ENCODE data around the gene ST8SIA5. TPM values are rescaled to one million over a fixed set of nuclear protein-coding genes. Genes with fewer than 3 reads are reported as not detected.
A peak's percentile ranks its signal among the peaks of the same experiment; 100 is the strongest.

The ST8SIA5 gene
- polyA plus RNA-seq, 1 of the 3 experiments (the other 2 are of a cell fraction): 0.08 TPM

- ChIA-PET POLR2A (interaction anchor here (1.4 kb wide), 1 partner anchor 451 kb away, joined by 4 read pairs; a partner anchor contains a TSS), CTCF (interaction anchor here (1.0 to 5.2 kb wide), 8 partner anchors 34 to 475 kb away, joined by 3 to 80 read pairs (median 7); a partner anchor contains a TSS)
- no peak for TF ChIP-seq NFIC (IDR thresholded peaks at IDR 0.05; ENCODE audit: borderline replicate concordance)
- TF ChIP-seq GABPA (IDR thresholded peaks at IDR 0.05; ENCODE audit: low read depth): no peak
- no peak for TF ChIP-seq NRF1 (IDR thresholded peaks at IDR 0.05; ENCODE audit: low read depth, low read length)
- TF ChIP-seq MXI1 (IDR thresholded peaks at IDR 0.05; ENCODE audit: low read depth, low read length): no peak
- TF ChIP-seq POLR2AphosphoS5 (IDR thresholded peaks at IDR 0.05; ENCODE audit: low read depth, low read length): no peak
- TF ChIP-seq JUND (IDR thresholded peaks at IDR 0.05): no peak
- no peak for TF ChIP-seq MAX (IDR thresholded peaks at IDR 0.05; ENCODE audit: low read depth)
- TF ChIP-seq REST (IDR thresholded peaks at IDR 0.05; ENCODE audit: low read depth, low read length): no peak
- TF ChIP-seq EP300 (IDR thresholded peaks at IDR 0.05; ENCODE audit: borderline replicate concordance in 1 of 2, low read depth in 1 of 2, low read length in 1 of 2): no peak
- TF ChIP-seq RCOR1 (IDR thresholded peaks at IDR 0.05; ENCODE audit: low read length): no peak
- no peak for TF ChIP-seq IRF3 (IDR thresholded peaks at IDR 0.05; ENCODE audit: low read depth, low read length)
- no peak for TF ChIP-seq ELF1 (IDR thresholded peaks at IDR 0.05)
- no peak for TF ChIP-seq GATA2 (CRISPR knock-in tag; IDR thresholded peaks at IDR 0.05)
- Histone ChIP-seq H3K36me3 (replicated peaks in 1 of 2; ENCODE audit: control insufficient read depth in 1 of 2, insufficient read depth in 2 of 2, low read length in 1 of 2) (no peaks in the 10 kb centered on the region), H4K20me1 (ENCODE audit: insufficient read depth) (no peaks in the 10 kb centered on the region), H3K27ac (ENCODE audit: low read depth in 2 of 2, low read length in 1 of 2) (peak overlapping the region in 1 of 2 experiments; percentile 86; a peak in 2 of 4 replicates), H3K79me2 (ENCODE audit: insufficient read depth) (no peaks in the 10 kb centered on the region), H3F3A (replicated peaks; ENCODE audit: insufficient read depth) (no peaks in the 10 kb centered on the region), H3K4me3 (ENCODE audit: low read depth in 2 of 2, low read length in 1 of 2) (no peak overlapping the region), H2AFZ (ENCODE audit: low read depth) (no peak overlapping the region), H3K9ac (no peak overlapping the region), H3K9me2 (no peaks in the 10 kb centered on the region), H3K4me1 (ENCODE audit: control insufficient read depth in 1 of 2, insufficient read depth in 2 of 2, low read depth in 1 of 2, low read length in 1 of 2) (peaks cover 0 to 28% of the 10 kb centered on the region in 2 experiments; a peak in 2 of 4 replicates), H3K9me3 (no peaks in the 10 kb centered on the region), H3K27me3 (ENCODE audit: insufficient read depth) (no peaks in the 10 kb centered on the region), H3K4me2 (no peak overlapping the region)
- 81% methylated on average over 11 of the region's 11 CpGs for WGBS (ENCODE audit: low lambda C conversion rate)
- no peak for DNase-seq
Measured at GRCh38 chr18:46624127-46624526, 132.7 kb downstream of the ST8SIA5 start.

- H2AFZ ChIP-seq (ENCODE audit: low read depth): no peak overlapping the region
- H3K27me3 ChIP-seq (ENCODE audit: insufficient read depth): no peaks in the 10 kb centered on the region
- peak; percentile 60 for DNase-seq
- no peaks in the 10 kb centered on the region for H3K9me3 ChIP-seq
- no peak overlapping the region for H3K4me3 ChIP-seq (ENCODE audit: low read depth in 2 of 2, low read length in 1 of 2)
- TF ChIP-seq MXI1 (IDR thresholded peaks at IDR 0.05; ENCODE audit: low read depth, low read length) (peak; percentile 34; the same call in 1 of the 2 replicates), EZH2phosphoT487 (IDR thresholded peaks at IDR 0.05; ENCODE audit: borderline replicate concordance, low read depth) (no peak)
- no peaks in the 10 kb centered on the region for H4K20me1 ChIP-seq (ENCODE audit: insufficient read depth)
- ChIA-PET POLR2A (interaction anchor here (1.2 to 1.4 kb wide), 2 partner anchors 341 to 450 kb away, joined by 3 to 4 read pairs; a partner anchor contains a TSS), CTCF (interaction anchor here (0.7 to 5.2 kb wide), 31 partner anchors 8 to 474 kb away, joined by 3 to 80 read pairs (median 4); a partner anchor contains a TSS)
- no peaks in the 10 kb centered on the region for H3K36me3 ChIP-seq (replicated peaks in 1 of 2; ENCODE audit: control insufficient read depth in 1 of 2, insufficient read depth in 2 of 2, low read length in 1 of 2)
- H3K27ac ChIP-seq (ENCODE audit: low read depth in 2 of 2, low read length in 1 of 2): peak overlapping the region in 1 of 2 experiments; percentile 86; a peak in 2 of 4 replicates
- no peaks in the 10 kb centered on the region for H3K79me2 ChIP-seq (ENCODE audit: insufficient read depth)
- H3F3A ChIP-seq (replicated peaks; ENCODE audit: insufficient read depth): no peaks in the 10 kb centered on the region
- WGBS (ENCODE audit: low lambda C conversion rate): 35% methylated on average over 4 of the region's 10 CpGs
- H3K9me2 ChIP-seq: no peaks in the 10 kb centered on the region
- no peak overlapping the region for H3K4me2 ChIP-seq
- H3K4me1 ChIP-seq (ENCODE audit: control insufficient read depth in 1 of 2, insufficient read depth in 2 of 2, low read depth in 1 of 2, low read length in 1 of 2): peaks cover 0 to 26% of the 10 kb centered on the region in 2 experiments; a peak in 2 of 4 replicates
- H3K9ac ChIP-seq: no peak overlapping the region
Measured at GRCh38 chr18:46623541-46623940, 133.3 kb downstream of the ST8SIA5 start.

Data from SK-N-SH (cell line).